Breast epithelium (tissue), 3 donors: ENCODE measurements around the gene KIFC1.

Experiments used
- POLR2A ChIP-seq: fragments of 450-650 bp; IDR thresholded peaks from one replicate; pipeline ENCODE4 v1.6.1; 2016; ENCODE audit warnings: antibody characterized with exemption, mild to moderate bottlenecking, moderate library complexity
- POLR2AphosphoS5 ChIP-seq, 3 donors: sonication (generic); formaldehyde crosslinking; IDR thresholded peaks; one replicate each; pipeline ENCODE4 v1.6.1; 2017; ENCODE audit warnings: antibody characterized with exemption in 3 of 3

GRCh38 chr6:33434961-33435360 is 43.3 kb downstream of the KIFC1 start:
- TF ChIP-seq POLR2A: no peak
- no peak for TF ChIP-seq POLR2AphosphoS5 (IDR thresholded peaks at IDR 0.05)
